Umbilical cord (tissue), 2 donors: Measurements from ENCODE around the gene SPAG6. TPM values are rescaled to one million over a fixed set of nuclear protein-coding genes. Genes with fewer than 3 reads are reported as not detected.
"Not testable (repeated sequence)": the region's sequence is repeated elsewhere in the genome, so short reads cannot be mapped to it uniquely, and the experiment has no call there.

Source experiments
- DNase-seq: peaks from one replicate; pipeline ENCODE4 v3.0.0-alpha.2; 2015; ENCODE audit warnings: low spot score
- total RNA-seq: library from RNA; depleted of rRNA; stranded (reverse); fragments of >200 nt; gene quantifications from one replicate; pipeline ENCODE4 v1.2.3, GENCODE V29; 2014; ENCODE audit warnings: low replicate concordance; ENCODE audit not compliant: insufficient read depth

The SPAG6 gene
- total RNA-seq, 1 donor from 2014 or later = 2.6 TPM

DNA sequence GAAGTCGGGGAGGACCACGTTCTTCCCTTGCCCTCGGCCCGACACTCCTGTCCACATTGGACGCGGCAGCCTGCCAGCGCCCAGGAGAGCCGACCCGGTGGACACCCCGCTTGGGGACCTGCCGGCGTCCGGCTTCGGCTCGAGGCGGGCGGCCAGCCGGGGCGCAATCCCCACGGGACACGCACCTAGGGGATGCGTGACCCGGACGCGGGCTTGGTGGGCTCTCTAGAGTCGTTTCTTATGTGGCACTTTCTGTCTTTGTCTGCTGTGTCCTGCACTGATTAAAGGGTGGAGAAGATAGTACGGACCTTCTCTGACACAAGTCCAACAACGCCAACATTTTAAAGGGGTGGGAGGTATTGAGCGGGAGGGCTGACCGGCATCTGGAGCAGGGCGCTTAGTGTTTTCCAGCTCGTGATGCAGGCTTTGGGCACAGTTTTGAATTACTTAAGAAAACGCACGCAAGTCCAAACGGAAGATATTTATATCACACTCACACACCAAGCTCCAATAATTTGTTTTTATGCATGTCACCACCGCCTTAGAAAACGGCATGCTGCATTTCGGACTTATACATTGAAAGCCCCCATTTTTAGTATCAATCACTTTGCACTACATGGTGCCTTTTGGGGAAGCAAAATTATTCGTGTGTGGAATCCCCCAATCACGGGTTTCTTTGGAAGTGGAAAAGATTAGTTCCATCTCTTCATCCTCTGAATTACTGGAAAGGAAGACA lies 3.9 kb upstream of the SPAG6 start:
- no peak for DNase-seq

DNA sequence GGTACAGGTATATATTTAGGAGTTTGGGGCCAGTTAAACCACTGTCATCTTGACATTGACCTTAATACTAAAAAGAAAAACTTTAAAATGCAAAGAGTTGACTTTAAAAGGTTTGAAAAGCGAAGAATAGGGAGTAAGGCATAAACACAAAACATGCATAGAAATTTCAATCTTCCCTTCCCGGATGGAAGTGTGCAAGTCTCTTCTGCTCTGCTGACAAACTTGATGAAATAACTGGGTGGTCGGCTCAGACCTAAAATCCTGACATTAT lies 3.4 kb upstream of the SPAG6 start:
- DNase-seq = no peak

DNA sequence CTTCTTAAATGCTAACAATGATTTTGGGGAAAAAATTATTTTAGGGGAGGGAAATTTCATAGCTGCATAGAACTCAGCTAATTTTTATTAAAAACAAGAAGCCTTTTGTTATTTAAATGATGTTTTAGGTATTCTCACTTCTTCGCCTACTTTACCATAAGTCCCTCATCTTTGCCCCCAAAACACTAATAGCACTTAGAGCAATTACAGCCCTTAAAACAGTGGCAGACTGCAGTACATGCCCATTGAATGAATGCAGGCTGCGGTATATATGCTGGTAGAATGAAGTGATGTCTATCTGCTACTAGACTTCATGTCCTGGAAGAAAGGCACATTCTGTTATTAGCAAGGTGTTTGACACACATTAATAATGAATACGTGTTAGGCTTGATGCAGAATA lies 2.9 kb upstream of the SPAG6 start:
- no peak for DNase-seq

DNA sequence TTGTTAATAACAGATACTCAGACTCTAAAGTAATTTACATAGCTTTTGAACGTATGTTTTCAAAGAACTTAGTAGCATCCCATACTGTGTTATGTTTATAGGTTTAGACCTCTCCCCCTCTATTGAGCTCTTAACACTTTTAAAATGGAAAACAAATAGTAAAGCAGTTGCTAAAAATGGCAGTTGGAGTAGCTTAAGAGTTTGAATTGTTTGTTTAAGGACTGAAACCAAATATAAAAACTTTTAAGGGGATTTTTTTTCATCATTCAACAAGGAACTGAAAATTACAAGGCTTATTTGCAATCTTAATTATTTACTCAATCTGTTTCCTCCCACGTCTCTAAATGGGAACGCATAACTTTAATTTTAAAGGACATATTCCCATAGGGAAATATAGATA lies 1.6 kb upstream of the SPAG6 start:
- no peak for DNase-seq

DNA sequence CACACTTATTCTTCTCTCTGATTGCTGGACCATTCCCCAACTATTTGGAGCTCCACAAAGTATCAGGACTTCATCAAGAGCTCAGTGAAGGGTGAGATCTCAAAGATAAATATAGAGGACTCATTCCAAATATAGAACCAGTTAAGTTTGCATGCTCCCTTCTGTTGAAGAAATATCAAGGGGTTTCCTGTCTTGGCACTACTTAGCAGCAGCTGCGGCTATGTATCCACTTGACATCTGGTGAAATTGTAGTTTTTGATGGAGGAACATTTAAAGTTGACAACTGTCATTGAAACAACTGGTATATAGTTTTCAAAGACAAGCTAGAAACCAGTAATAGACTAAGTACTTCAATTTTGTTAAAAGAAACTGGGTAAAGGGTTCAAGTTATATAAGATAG lies 1.0 kb upstream of the SPAG6 start:
- peak; percentile 7 for DNase-seq

DNA sequence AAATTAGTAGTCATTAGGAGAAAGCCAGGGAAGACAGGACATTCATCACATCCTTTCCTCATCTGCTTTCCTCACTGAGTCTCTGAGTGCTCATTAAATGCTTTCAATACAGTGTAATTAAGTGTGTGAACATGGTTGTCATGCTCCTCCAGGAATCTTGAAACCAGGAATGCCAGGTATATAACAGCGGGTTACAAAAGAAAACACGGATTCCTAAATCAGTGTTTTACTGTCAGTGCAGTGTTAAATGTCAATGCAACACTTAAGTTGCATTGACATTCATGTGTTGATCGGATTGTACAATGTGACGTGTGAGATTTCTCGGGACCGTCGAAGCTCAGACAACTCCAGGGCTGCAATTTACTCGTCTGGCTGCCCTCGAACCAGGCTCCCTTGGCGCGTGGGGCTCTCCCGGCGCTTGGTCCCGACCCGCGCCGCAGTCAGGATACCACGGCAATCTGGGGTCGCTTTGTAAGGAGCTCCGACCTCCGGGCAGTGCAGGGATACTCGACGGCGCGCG lies 455 bp upstream of the SPAG6 start:
- DNase-seq = no peak

DNA sequence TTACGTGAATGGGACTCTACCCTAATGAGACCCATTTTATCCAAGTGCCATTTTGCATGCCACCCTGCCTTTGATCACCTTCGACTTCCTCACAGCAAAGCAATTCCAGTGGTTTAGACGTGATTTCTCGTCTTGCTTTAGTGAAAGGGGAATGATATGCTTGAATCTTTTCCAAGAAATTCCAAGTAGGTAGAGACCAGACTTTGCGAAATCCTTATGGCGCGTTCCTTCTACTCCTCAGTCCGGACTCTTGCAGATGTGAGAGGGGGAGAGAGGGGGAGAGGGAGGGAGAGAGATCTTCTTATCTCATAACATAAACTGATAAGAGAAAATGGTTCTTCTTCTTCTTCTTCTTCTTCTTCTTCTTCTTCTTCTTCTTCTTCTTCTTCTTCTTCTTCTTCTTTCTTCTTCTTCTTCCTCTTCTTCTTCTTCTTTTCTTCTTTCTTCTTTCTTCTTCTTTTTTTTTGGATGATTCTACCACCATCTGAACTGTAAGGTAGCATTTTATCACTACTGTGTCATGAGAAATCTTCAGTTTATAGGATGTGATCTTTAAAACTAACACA lies 883 bp downstream of the SPAG6 start:
- DNase-seq = no peak

DNA sequence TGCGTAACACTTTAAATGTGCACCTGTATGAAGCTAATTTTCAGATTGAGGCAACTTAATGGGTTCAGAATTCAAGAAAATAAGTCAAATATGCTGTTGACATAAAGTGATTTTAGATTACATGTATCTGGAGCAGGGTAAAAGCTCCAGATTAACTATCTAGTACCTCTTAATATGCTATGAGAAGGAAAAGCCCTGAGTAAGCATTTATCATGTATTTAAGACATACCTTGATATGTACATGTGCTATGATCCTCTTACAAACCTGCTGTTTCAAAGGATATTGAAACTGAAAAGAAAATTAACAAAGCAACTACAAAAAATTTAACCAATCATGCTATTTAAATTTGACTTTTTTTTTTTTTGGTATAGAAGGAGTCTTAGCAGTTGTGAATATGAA lies 4.5 kb downstream of the SPAG6 start:
- DNase-seq = no peak

DNA sequence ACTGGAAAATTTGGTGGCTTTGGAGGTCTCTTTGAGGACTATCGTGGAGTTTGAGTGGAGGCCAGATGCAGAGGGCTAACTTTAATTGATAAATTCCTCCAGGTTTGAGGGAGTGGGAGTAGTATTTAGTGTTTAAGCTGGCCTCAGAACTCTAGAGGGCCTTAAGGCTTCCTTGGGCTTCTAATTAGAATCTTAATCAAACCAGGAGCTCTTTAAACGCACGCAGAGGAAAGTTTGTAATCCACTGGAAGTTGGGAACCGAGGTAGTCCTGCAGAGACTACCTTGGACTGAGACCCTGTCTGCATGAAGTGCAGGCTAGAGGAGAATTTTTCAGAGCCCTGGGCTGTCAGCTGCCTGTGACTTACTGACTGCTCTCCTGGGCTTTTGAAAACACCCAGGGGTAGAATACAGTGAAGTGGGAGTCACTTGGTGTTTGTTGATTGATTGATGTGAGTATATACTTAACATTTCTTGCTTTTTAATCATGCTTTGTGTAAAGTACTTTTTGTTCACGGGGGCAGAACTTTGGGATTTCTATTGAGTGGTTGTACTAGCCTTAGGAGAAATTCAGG lies 5.9 kb downstream of the SPAG6 start:
- DNase-seq = no peak

DNA sequence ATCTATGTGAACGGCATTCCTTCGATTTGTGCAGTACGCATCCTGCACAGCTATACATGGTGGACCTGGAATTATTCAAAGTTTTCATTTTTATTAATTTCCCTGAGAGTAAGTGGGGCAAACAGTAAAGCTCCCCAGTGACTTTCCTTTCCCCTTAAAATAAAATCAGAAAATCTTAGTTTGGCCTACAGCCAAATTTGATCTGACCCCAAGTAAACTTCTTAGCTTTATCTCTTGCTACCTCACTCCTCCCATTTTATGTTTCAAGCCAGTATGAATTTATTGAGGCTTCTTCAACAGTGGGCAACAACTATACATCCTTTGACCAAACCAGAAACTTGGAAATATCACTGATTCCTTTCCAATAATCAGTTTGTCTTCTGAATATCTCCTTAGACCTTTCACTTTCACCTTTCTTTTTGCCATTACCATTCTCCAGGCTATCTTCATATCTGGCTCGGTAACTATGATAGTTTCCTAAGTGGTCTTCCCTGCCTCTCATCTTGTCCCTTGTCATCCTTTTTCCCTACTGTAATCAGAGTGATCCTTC lies 11.1 kb downstream of the SPAG6 start:
- DNase-seq = no peak

DNA sequence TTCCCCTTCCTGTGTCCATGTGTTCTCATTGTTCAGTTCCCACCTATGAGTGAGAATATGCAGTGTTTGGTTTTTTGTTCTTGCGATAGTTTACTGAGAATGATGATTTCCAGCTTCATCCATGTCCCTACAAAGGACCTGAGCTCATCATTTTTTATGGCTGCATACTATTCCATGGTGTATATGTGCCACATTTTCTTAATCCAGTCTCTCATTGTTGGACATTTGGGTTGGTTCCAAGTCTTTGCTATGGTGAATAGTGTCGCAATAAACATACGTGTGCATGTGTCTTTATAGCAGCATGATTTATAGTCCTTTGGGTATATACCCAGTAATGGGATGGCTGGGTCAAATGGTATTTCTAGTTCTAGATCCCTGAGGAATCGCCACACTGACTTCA lies 12.5 kb downstream of the SPAG6 start:
- not testable (repeated sequence) for DNase-seq

DNA sequence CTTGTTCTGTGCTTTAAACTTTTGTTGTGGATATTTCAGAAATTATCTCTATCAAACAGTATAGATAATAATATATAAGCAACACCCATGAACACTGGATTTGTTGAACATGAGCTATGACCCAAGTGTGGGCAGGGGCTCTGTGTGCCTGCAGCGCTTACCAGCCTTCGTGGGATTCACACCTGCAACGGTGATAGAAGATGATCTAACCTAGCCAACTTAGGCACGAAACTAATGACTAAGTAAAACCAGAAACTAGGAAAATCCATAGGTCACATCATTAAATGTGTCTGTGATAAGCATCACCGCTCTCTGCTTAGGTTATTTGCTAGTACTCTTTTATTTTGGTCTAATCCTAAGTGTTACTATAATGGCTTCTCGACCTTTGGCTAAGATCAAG lies 18.0 kb downstream of the SPAG6 start:
- DNase-seq = no peak

DNA sequence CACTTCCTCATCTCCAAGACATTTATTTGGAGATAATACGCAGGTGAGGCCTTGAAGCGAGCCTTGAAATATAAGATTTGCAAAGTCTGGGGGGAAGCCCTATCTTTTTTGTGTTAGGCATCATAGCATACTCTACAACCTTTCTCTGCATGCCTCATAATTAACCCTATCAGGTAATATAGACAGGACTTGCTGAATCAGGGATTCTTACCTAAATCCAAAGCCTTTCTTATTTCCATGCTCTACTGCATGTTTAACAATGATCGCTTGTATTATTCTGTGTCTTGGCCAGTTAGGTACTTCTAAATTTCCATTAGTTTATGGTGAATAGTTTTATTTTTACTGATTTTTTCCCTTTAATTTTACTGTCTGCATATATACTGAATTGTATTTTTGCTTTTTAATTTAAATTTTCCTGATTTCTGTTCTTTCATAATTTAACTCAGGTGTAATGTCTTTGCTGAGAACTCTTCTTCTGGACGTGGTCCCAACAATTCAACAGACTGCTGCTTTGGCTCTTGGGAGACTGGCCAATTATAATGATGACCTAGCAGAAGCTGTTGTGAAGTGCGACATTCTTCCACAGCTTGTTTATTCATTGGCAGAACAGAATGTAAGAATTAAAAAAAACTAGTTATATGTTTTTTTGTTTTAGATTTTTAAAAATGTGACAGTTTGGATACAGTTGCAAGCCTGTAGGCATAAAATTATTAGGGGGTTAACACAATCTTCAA lies 19.3 kb downstream of the SPAG6 start:
- DNase-seq = no peak

DNA sequence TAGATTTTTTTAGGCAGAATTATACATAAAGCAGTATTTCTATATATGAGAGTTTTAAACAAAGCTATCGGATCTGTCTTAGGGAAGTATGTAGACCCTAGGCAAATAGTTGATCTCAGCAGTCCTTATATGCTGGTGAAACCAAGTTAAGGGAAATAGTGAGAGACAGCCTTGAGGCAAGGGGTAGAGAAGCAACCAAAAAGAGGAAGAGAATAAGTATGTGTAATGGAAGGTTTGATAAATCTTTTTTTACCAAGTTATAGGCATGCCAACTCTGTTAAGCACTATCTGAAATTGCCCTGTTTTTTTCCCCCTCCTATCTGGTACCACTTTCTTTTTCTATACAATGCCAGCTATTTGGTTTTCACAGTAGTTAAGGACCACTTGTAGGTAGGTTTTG lies 19.9 kb downstream of the SPAG6 start:
- peak; percentile 17 for DNase-seq

DNA sequence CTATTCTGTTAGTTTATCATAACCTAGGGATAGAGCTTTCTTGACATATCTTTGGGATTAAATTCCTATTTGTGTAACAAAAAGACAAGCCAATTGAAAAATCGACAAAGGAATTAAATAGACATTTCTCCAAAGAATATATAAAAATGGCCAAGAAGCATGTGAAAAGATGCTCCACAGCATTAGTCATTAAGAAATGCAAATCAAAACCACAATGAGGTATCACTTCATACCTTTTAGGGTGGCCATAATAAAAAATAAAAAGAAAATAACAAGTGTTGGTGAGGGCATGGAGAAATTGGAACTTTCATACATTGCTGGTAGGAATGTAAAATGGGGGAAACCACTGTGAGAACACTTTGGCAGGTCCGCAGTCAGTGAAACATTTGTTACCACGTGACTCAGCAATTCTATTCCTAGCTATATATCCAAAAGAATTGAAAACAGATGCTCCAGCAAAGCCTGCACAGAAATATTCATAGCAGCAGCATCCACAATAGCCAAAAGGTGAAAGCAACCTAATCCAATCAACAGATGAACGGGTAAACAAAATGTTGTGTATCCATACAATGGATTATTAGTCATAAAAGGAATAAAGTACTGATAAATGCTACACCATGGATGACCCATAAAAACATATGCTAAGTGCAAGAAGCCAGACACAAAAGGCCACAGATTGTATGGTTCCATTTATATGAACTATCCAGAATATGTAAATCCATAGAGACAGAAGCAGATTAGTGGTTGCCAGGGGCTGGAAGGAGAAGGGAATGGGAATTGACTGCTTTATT lies 20.5 kb downstream of the SPAG6 start:
- no peak for DNase-seq

DNA sequence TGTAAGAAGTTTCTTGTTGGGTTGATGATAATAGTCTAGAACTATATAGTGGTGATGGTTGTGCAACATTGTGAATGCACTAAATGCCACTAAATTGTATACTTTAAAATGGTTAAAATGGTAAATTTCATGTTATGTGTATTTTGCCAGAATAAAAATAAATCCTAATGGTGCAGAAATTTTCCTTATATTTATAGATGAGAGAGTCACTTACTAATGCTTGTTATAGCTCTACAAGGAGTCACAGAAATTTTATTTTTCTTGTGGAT lies 21.1 kb downstream of the SPAG6 start:
- DNase-seq = no peak

DNA sequence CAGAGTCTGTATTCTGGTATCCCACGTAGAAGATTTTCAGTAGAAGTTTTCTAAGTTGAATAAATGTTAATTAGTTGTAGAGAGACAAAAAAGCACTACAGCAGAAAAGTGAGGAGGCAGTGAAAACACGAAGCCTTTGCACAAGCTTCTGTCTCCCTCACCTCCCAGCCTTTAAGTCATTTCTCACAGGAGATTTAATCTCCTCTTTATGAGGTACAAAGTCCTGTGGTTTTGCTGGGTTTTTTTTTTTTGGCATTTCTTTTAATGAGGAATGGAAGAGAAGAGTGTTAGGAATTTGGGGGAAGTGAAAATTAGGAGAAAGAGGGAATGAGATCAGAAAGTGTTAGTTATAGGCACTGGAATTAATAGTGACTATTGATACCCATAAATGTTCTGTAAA lies 21.5 kb downstream of the SPAG6 start:
- no peak for DNase-seq

DNA sequence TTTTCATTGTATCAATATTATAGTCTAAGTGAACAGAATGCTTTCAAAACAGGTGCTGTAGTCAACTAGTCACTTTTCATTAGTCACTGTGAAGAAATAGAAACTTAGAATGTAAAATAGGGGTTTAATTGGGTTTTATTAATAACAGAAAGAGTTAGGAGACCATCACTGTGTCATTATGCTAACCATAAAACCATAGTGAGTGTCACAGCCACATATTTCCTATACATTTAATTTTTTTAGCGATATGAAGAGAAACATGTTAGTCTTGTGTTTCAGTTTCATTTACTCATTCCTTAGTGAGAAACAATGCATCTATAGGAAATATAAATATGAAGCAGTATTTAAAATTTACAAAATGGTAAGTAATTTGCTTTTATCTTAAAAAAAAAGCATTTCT lies 22.2 kb downstream of the SPAG6 start:
- DNase-seq = no peak

DNA sequence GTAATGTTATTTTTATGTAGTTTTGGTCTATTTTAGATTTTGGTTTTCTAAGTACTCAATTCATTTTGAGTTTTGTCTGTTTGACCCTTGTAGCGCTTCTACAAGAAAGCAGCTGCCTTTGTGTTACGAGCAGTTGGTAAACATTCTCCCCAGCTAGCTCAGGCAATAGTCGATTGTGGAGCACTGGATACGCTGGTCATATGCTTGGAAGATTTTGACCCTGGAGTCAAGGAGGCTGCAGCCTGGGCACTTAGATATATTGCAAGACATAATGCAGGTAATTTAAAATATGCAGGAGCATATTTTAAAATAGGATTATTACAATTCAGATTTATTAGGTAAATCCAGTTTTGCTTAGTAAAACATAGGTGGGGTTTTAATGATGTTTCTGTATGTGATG lies 23.1 kb downstream of the SPAG6 start:
- no peak for DNase-seq

DNA sequence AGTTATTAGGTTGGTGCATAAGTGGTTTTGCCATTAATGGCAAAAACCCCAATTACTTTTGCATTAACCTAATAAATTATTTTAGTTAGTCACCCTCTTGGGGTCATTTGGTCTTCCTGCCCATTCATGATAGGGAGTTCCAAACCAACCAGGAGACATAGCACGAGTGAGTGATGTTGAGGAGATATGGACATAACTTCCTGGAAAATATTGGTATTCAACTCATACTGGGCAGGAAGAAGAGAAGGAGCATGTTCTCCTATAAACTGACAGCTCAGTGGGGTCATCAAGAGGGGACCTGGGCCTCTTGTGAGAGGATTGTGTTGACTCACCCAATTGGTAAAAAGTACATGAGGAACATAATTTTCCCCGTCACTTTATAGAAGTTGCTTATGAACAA lies 23.7 kb downstream of the SPAG6 start:
- DNase-seq = no peak

DNA sequence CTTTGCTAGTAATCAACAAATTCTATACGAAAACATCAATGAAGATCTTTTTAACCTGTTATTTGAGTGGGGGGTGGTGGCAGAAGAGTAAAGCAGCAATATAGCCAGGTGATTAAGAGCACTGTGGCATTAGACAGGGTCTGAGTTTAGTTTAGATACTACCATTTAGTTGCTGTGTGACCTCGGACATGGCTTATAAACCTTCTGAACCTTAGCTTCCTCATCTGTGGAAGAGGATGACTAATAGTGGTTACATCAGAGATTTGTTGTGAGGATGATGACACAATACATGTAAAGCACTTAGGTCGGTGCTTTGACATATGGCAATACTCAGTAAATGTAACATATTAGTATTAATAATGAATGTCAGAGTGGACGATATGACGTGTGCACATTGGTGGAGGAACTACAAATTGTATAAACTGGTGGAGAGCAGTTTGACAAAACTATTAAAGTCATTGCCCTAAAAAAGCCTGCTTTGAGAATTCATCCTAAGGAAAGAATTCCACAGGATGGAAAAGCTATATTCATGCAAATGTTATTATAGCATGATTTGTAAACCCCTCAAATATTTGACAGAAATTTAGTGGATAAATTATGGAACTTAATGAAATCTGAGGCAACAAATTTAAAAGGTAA lies 24.3 kb downstream of the SPAG6 start:
- DNase-seq = no peak
